GM18870 (cell line): ENCODE measurements around the gene DUSP9.

Source experiments
- ATAC-seq: cut with Tn5 transposase; IDR thresholded peaks from one replicate; pipeline ENCODE4 v1.9.1; 2021; ENCODE audit warnings: moderate library complexity; ENCODE audit not compliant: unreplicated experiment

Gene DUSP9

DNA sequence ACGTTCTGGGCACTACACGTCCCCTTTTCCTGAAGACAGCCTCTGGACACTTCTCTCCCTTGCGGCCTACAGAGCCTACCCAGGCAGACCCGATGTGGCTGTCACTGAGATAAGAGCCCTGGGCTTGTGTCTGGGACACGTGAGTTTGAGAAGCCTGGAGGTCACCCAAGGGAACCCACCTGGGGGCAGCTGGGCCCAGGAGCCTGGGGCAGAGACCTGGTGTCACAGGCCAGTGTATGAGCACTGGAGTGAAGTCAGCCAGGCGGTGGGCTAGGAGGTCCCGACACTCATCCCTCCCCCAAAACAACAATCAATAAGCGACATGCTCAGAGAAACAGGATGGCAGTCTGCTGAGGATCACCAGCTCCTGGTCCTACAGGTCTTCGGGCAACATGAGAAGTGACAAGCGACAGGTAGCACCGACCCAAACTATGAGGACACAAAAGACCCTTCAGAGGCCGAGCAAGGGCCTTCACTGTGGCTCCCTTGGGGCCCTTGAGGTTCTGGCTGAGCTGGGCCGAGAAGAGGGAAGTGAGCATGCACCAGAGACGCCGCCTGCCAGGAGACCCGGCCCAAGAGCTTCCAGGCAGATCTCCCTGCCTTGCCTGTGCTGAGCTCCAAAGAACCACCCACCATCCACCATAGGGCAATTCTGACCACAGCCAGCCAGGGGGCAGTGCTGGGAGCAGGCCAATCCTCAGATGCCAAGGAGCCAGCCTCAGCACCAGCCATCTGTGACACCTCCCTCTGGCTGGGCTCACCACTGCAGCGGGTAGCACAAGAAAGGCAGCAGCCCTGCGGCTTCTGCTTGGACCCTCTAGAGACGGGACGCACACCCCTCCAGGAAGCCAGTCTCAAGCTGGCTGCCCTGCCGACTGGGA lies 11.0 kb upstream of the DUSP9 start:
- ATAC-seq: no peak

DNA sequence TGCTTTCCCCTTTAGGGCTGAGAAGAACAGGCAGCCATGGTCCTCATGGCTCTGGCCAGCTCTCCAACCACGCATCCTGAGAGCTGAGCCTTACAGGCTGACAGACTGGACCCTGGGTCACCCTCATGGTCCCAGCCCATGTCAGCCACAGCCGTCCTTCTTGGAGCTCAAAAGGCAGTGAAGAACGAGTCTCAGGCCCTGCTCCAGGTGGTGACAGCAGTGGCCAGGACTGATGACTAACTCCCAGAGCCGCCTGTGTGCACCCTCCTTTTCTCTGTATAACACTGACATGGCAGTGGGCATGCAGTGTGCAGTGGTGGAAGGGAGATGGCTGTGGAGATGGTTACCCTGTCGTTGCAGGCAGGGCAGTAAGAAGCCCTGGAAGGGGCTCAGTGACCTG lies 10.3 kb upstream of the DUSP9 start:
- ATAC-seq: no peak

DNA sequence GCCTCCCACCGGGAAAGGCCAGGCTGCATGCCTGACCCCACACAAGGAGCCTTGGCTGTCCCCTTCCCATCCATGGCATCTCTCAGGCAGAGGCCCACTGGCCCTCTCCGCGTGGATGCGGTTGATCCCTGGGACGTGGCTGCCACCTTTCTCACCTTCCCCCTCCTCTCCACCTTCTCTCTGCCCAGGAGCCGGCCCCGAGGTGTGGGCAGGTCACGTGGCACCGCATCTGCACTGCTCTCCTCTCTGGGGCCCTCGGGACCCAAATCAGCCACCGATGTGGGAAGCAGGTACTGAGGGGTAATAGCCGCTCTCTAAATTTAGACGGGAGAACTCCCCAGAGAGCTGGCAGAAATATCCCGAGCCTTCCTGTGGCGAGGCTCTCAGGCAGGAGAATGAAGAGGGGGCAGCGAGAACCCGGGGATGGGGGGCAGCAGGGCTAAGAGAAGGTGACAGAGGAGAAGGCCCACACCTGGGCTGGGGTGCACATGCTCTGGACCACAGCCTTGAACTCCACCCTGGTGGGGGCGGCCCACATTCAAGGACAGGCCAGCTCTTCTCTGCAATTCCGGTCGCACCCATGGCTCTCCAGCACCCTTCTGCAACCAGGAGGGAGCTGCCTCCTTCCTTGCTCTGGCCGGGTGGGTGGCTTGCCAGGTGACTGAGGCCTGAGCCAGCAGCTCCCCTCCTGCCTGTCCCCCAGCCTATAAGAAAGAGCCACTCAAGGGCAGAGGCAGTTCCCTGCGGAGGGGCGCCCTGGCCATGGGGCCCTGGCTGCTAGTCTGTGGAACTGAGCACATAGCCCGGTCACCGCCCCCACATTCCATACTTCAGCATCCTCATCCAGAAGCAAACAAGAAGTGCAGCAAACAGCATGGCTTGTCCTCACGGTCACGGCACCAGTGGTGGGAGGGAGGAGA lies 9.6 kb upstream of the DUSP9 start:
- ATAC-seq: no peak

DNA sequence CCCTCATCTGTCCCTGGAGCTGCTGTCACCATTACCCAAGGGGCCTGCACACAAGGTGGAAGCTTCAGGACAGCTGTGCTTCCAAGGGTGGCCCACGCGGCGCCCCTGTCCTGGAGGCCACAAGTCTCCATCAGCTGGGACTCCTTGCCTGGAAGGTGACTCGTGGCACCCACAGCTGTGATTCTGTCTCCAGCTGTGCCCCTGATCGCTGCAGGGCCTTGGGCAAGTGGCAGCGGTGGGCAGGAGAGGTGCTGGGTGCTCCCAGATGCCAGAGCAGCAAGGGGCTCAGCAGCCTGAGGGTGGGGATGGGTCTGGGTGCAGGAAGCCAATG lies 9.0 kb upstream of the DUSP9 start:
- no peak for ATAC-seq

DNA sequence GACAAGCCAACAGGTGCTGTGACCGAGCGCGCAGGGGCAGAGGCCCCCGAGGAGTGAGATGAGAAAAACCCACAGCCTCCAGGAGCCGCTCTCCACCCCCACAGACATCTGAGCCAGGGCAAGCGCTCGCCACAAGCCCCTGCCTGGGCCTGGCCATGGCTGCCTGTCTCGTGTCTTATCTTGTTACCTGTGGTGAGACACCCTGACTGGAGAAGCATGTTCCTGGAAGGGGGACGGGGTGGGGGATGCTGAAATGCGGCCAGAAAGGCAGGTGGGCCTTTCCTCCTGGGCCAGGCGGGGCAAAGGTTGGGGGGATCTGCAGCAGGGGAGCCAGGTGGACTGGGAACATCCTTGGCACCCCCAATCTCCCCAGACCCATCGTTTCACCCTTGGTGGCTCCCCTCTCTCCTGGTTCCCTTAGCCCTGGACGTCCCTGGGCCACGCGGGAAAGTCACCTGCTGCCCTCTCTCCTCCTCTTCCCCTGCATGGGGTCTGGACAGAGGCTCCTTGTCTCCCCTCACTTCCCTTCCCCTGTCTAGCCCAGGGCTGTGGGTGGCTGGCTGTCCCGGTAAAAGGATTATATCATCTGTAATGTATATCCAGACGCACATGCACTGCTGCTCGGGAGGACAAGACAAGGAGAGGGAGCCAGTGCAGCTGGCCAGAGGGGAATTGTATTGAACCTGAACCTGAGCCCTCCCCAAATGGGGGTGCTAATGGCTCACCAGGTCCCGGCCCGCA lies 8.4 kb upstream of the DUSP9 start:
- ATAC-seq: no peak

DNA sequence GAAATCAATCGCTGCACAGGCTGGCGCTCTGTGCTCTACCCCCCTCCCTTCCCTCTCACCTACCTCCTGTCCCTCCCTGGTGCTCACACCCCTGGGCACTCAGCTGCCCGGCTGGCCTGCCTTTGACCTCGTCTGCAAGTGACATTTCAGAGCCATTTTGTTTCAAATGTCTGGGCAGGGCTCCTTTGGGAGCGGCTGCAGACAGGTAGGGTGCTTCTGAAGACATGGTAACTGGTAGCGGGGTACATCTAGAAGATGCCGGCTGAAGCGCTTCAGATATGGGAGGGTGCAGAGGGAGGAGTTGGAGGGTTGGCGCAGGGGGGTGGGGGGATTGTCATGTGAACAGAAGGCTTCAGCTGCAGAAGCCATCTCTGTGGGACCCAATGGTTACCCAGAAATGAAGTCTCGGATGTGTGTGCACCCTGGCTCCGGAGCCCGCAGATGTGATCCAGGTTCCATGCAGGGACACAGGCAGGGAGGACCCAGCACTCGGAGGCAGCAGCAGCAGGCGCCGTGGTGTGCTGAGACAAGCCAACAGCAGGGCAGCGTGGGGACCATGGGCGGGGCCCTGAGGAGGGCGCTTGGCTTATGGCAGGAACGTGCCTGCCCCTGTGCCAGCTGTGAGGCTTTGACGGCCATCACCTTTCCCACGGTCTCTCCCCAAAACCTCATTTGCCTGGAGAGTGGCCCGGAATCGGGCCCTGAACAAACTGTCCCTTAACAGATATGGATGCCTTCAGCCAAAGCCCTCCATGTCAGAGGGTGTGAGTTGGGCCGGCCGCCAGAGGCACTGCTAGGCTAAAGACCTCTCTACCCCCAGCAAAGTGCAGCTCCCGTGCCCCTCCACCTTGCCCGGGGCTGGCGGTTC lies 7.6 kb upstream of the DUSP9 start:
- no peak for ATAC-seq

DNA sequence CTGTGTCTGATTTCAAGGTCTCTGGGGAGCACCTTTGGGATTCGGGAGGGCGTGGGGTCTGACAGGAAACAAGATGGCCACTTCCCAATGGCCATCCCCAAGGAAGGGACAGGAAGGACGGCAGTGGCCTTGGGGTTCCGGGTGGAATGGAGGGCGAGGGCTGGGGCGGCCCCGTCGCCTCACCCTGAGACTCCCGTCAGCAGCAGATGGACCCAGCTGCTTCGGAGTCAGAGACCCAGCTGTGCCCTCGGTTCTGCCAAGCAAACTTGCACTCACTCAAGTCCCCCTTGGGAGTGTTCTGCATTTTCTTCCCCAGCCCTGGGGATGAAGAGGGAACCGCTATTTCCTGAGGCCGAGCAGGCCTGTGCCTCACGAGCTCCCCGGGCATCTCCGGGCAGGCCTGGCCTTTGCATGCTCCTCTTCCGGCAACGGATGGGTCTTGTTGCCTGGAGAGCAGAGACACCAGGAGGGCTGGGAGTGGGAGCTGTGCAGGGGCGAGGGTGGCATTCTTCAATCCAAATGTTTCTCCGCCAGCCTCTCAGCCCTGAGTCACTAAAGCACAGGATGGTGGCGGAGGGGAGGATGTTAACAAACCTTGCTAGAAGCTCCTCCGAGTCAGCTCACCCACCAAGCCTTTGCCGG lies 6.8 kb upstream of the DUSP9 start:
- ATAC-seq: no peak

DNA sequence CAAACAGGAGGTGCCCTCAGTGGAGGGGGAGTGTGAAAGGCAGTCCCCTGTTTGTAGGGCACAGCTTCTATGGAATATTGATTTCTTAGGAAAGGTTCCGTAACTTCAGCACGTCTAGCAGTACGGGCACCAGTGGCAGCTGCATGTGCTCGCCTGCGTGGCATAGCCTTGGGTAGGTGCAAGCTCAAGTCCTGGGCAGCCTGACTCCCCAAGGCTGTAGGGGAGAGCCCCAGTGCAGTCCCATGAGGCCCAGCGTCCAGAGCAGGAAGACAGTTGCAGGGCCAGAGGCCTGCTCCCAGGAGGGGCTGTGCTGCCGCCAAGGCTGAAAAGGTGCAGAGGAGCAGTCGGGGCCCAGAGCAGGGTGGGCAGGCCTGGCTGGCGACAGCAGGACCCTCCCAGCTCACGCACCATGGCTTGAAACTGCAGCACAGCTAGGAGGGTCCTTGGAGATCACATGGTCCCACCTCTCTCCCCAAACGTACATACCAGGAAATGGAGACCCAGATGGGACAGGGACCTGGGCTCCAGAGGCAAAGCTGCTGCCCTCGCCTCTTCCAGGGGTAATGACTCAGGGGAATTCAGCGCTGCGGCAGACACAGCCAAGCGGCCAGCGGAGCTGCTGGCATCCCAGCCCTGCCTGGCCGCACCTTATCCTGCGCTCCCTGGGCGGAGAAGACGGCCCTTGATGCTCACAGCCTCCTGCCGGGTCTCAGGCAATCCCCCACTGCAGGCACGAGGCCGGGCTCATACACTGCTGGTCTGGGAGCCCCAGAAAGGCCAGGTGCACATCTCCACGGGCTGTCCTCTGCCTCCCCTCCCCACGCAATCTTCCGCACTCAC lies 6.0 kb upstream of the DUSP9 start:
- no peak for ATAC-seq

DNA sequence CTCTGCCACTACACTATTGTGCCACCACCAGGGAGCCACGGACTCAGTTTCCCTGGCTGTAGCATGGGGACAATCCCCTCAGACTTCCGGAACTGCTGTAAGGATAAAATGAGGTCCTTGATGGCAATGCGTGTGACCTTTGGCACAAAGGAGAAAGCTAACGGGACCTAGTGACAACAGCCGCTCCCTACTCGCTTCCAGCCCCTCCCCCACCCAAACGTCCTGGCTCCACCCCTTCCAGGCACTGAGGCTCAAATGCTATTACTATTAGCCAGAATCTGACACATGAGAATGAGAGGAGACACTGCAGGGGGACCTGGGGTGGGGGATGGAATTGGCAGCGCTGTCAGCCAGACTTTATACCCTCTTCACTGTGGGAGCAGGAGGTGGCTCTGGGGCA lies 5.4 kb upstream of the DUSP9 start:
- no peak for ATAC-seq

DNA sequence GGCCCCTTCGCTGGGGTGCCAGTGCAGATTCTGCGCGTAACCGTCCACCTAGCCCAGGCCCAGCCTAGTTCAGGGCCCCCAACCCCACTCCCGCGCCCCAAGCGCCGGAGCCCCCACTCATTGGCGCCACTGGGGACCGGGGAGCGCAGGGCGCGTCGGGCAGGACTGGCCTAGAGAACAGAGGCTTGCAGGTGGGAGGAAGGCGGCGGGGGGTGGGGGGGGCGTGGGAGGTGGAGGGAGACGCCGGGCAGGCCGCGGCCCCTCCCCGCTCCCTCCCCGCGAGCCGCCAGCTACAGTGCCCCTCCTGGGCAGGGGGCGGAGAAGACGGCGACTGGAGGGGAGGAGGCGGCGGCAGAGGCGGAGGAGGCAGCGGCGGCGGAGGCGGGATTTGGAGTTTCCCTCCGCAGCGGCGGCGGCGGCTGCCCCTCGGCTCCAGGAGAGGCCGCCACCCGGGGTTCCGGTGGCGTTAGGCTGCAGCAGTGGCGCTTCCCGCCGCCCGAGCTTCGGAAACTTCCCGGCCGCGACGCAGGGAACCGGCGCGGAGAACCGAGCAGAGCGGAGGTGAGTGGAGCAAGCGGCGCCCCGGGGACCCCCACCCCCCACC lies 4.8 kb upstream of the DUSP9 start:
- ATAC-seq: no peak

DNA sequence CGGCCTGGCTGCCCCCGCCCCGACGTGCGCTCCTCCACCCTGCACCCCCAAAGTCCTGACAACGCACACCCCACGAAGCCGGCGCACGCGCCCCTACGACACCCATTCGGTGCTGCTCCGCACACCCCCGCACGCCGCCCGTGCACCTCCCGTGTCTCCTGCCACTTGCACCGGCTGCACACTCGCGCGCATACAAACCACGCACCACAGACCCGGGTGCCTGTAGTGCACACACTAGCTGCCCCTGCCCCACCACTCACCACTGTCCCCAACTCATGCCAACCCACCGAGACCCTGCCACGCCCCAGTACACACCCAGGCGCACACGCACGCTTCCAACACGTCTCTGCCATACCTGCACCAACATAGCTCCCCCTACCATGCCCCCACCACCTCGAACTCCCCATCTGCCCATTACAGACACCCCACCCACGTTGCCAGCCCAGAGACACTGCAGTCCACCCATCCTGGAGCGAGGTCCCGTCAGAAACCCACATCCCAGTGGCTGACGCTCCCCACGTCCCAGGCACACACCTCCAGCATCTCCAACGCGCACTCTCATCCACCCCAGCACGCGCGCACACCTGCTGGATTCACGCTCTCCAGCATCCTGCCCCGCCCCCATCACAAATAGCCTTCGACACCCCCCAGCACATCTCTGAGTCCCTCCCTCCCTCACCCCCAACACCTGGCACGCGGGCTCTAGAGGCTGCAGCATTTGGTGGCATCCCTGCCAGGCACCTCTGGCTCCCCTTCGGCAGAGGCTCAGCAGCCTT lies 4.2 kb upstream of the DUSP9 start:
- ATAC-seq: no peak

DNA sequence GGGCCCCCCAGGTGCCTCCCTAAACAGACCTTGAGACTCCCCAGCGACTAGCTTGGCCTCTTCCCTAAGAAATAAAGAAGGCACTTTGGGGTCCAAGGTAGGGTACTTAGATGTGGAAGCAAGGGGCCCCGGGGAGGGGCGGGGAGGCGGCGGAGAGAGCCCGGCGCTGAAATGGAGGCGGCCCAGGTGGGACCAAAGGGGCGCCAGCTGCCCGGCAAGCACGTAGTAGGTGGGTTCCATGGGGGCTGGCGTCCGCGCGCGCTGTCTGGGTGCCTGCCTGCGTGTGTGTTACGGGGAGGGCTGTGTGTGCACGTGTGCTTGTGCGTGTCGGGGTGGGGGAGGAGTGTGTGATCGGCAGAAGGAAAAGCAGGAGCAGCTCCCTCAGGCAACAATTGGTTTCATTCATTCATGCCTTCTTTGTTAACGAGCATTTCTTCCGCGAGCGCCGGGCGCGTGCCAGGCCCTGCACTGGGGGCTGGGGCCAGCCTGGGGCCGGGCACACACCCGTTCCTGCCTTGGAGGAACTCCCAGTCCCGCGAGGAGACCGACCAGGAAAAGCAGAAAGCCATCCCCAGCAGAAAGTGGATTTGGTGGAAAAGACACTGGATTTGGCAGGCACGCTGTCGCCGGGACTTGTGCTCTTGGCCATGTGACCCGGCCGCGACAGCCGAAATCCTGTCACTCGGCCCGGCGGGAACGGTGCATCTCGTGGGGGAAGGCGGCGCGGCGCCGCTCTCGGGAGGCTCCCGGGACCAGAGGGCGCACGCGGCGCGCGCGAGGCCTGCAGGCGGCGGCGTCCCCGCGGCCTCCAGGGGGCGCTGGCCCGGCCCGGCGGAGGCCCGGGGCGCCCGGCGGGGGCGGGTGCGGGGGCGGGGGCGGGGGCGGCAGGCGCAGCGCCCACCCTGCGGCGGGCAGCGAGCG lies 3.3 kb upstream of the DUSP9 start:
- no peak for ATAC-seq

DNA sequence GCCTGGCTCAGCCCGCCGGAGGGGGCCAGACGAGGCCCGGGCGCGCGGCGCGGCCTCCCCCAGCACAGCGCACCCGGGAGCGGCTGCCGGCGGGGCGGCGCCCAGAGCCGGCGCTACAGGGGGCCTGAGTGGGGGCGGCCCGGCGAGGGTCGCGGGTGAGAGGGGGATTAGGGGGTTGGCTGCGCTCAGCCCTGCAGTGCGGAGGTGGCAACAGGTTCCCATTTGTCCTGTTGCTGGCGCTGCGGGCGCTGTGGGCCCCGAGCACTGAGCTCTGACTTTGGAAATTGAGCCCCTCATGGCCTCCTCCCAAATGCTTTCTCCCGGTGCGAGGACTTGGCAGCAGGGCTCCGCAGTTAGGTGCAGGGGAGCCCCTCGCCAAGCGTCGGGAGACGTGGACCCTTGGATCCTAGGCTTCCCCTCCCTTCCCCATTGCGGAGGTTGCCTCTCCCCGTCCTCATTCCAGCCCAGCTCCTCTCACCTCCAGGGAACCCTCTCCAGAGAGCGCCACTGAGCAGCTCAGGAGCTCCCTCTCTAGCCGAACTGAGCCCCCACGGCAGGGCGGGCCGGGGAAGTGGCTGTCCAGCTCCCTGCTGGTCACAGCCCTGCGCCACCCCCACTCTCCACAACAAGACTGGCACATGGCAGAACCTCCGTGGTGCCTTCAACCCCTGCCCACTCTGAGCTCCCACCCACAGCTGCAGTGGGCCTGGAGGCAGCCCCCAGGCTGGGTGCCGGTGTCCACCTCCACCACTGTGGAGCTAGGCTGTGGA lies 2.5 kb upstream of the DUSP9 start:
- ATAC-seq: no peak

DNA sequence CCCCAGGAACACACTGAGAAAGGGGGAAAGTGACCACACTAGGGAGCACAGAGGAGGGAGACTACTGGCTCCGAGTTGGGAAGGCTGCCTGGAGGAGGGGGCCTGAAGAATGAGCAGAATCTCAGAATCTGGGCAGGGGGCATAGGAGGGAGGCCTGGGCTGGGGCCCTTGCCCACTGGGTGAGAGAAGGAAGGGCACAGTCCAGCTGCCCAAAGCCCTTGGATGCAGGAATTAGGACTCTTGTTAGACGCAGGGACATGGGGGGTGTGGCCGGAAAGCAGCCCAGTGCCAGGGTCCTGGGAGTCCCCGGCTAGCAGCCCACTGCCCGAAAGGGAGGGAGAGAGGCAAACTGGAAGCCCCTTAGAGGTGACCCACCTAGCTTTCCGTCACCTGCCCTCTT lies 1.9 kb upstream of the DUSP9 start:
- no peak for ATAC-seq

DNA sequence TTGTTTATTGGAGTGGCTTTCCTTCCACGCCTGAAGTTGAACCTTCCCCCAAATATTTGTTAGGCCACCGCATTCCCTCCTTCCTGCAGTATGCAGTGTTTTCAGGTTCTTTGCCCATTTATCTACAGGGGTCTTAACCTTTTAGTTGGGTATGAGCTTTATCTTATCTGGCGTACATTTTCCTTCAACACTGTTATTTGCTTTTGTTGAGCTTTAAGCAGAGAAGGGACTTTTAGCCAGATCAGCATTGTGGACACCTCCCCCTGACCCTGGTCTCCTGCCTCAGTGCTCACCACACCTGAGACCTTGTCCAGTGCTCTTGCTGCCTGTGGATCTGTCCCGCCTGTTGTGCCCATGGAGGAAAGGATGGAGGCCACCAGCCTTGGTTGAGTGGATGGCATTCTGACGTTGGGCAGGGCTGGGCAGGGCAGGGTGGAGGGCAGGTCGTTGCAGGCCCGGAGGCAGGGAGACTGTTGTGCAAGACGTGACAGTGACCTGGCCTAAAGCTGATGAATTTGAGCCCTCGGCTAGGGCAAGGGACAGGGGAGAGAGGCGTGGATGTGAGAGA lies 998 bp upstream of the DUSP9 start:
- ATAC-seq: no peak
